DMS 273 treated with DMSO at 0.1 percent for 48 hours (cell line): ENCODE data around the gene DNAJB1.

Source experiments
- DNase-seq: peaks from one replicate; lab custom pipeline; 2025; lab: John Stamatoyannopoulos, UW

Gene DNAJB1

GRCh38 chr19:14473073-14473977 is 44.9 kb downstream of the DNAJB1 start:
- DNase-seq = no peak

- no peak for DNase-seq
Observed at GRCh38 chr19:14472202-14472938, 45.8 kb downstream of the DNAJB1 start.

GRCh38 chr19:14471436-14472187 is 46.6 kb downstream of the DNAJB1 start:
- no peak for DNase-seq

- DNase-seq = no peak
Observed at GRCh38 chr19:14470031-14470876, 47.9 kb downstream of the DNAJB1 start.

- no peak for DNase-seq
Observed at GRCh38 chr19:14467816-14468215, 50.4 kb downstream of the DNAJB1 start.

GRCh38 chr19:14467391-14467790 is 50.8 kb downstream of the DNAJB1 start:
- DNase-seq = no peak
